ENCODE data around the gene RNF130.

The RNF130 gene

GRCh38 chr5:180097926-180098325, 26.4 kb upstream of the RNF130 start:
- H3K4me3 ChIP-seq (replicated peaks; ENCODE audit: low read depth, low read length) = no peak overlapping the region
- no peak for TF ChIP-seq CTCF (IDR thresholded peaks at IDR 0.05; ENCODE audit: low read length, missing control alignments)
- DNase-seq (ENCODE audit: low read depth) = no peak

DNA sequence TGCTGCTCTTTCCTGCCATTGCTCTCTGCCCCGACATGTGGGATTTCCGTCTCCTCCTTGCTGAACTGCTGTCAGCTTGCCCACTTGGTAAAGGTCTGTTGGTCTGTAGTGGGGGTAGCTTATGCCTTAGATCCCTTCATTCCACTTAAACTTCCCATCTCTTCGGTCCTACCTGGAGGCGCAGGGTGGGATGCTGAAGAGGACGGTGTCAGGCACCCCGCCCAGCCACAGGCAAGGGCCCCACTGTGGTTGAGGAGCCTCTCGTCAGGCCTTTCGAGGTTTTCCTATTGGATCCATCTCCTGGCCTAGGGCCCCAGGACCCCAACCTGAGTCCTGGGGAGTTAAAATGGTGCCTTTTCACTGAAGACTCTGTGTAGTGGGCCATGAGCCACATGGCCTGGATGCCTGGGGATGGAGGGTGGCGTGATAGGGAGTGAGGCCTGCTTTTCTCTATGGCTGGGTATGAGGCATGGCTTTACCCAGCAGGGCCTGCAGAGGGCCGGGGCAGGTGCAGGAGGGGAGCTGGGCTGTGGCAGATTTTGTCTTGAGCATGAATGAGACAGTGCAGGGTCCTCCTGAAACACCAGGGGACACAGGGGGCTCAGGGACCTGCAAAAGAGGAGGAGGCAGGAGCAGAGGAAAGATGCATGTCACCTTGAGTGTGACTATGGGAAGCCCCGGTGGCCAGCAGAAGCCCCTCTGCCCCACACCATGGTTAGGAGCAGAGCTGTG, 25.8 kb upstream of the RNF130 start:
- H3K4me3 ChIP-seq (replicated peaks; ENCODE audit: low read depth, low read length) = no peak overlapping the region
- TF ChIP-seq CTCF (IDR thresholded peaks at IDR 0.05; ENCODE audit: low read length, missing control alignments) = no peak
- no peak for DNase-seq (ENCODE audit: low read depth)

DNA sequence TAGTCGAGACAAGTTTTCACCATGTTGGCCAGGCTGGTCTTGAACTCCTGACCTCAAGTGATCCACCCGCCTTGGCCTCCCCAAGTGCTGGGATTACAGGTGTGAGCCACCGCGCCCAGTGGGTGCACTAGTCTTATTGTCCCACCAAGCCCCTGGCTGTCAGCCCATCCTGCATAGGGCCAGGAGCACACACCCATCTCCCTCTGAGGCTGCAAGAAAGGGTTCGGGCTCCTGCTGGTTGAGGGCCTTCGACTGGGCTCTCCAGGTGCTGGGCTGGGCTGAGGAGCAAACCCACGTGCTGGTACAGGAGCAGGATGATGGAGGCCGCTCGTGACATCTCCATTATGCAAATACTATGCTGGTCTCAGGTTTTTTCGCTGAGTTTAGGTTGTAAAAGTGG, 25.1 kb upstream of the RNF130 start:
- no peak overlapping the region for H3K4me3 ChIP-seq (replicated peaks; ENCODE audit: low read depth, low read length)
- no peak for TF ChIP-seq CTCF (IDR thresholded peaks at IDR 0.05; ENCODE audit: low read length, missing control alignments)
- DNase-seq (ENCODE audit: low read depth) = no peak

DNA sequence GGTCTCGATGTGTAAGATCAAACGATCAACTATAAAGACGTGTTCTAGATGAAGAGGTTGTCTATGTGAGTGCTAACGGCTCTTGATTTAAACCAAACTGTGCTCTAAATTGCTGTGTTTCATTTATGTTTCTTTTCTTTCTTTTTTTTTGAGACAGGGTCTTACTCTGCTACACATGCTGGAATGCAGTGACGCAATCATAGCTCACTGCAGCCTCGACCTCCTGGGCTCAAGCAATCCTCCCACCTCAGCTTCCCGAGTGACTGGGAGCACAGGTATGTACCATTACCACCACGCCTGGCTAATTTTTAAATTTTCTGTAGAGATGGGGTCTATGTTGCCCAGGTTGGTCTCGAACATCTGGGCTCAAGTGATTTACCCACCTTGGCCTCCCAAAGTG, 24.0 kb upstream of the RNF130 start:
- TF ChIP-seq CTCF (IDR thresholded peaks at IDR 0.05; ENCODE audit: low read length, missing control alignments) = no peak
- H3K4me3 ChIP-seq (replicated peaks; ENCODE audit: low read depth, low read length) = no peak overlapping the region
- peak; percentile 16 for DNase-seq (ENCODE audit: low read depth)

- DNase-seq (ENCODE audit: low read depth) = no peak
- no peak for TF ChIP-seq CTCF (IDR thresholded peaks at IDR 0.05; ENCODE audit: low read length, missing control alignments)
- H3K4me3 ChIP-seq (replicated peaks; ENCODE audit: low read depth, low read length) = no peak overlapping the region
These were observed 22.3 kb upstream of the RNF130 start for GRCh38 chr5:180093651-180094382.

GRCh38 chr5:180093241-180093640, 21.7 kb upstream of the RNF130 start:
- no peak overlapping the region for H3K4me3 ChIP-seq (replicated peaks; ENCODE audit: low read depth, low read length)
- no peak for DNase-seq (ENCODE audit: low read depth)
- no peak for TF ChIP-seq CTCF (IDR thresholded peaks at IDR 0.05; ENCODE audit: low read length, missing control alignments)
